T-helper 2 cell treated with Interferon-gamma antibody and Interleukin-4, amounts not matched to agents 5 μg/mL and 100 μg/mL, for 36 hours (primary cell): ENCODE data around the gene DCST2.

Source experiments
- DNase-seq: peaks from one replicate; pipeline ENCODE4 v3.0.0; 2021; ENCODE audit warnings: low spot score
- H3K27ac Mint-ChIP-seq: one replicate; pipeline ENCODE4 v1.8.0; 2021; ENCODE audit warnings: mild to moderate bottlenecking, mixed read lengths
- H3K27me3 Mint-ChIP-seq: one replicate; pipeline ENCODE4 v1.8.0; 2021; ENCODE audit warnings: low read depth, mixed read lengths
- H3K36me3 Mint-ChIP-seq: one replicate; pipeline ENCODE4 v1.8.0; 2021; ENCODE audit warnings: low read depth, mixed read lengths
- H3K4me1 Mint-ChIP-seq: one replicate; pipeline ENCODE4 v1.8.0; 2021; ENCODE audit warnings: low read depth, mixed read lengths
- H3K4me3 Mint-ChIP-seq: one replicate; pipeline ENCODE4 v1.8.0; 2022; ENCODE audit warnings: mild to moderate bottlenecking, moderate library complexity, mixed read lengths
- H3K9me3 Mint-ChIP-seq: one replicate; pipeline ENCODE4 v1.8.0; 2021; ENCODE audit warnings: mixed read lengths

DCST2 gene

GRCh38 chr1:155062151-155062686, 28.6 kb upstream of the DCST2 start:
- H3K36me3 Mint-ChIP-seq, result no peaks in the 10 kb centered on the region
- no peak overlapping the region for H3K27ac Mint-ChIP-seq
- peaks cover 25% of the 10 kb centered on the region for H3K4me1 Mint-ChIP-seq
- H3K4me3 Mint-ChIP-seq, result peak overlapping the region; percentile 85
- DNase-seq, result no peak
- no peaks in the 10 kb centered on the region for H3K27me3 Mint-ChIP-seq
- no peaks in the 10 kb centered on the region for H3K9me3 Mint-ChIP-seq

GRCh38 chr1:155061381-155062150, 28.0 kb upstream of the DCST2 start:
- no peak overlapping the region for H3K4me3 Mint-ChIP-seq
- H3K36me3 Mint-ChIP-seq, result no peaks in the 10 kb centered on the region
- H3K27me3 Mint-ChIP-seq, result no peaks in the 10 kb centered on the region
- H3K4me1 Mint-ChIP-seq, result peaks cover 22% of the 10 kb centered on the region
- no peak overlapping the region for H3K27ac Mint-ChIP-seq
- peak; percentile 86 for DNase-seq
- no peaks in the 10 kb centered on the region for H3K9me3 Mint-ChIP-seq

GRCh38 chr1:155060736-155061135, 27.2 kb upstream of the DCST2 start:
- Mint-ChIP-seq H3K36me3 (no peaks in the 10 kb centered on the region), H3K4me1 (peaks cover 22% of the 10 kb centered on the region), H3K27me3 (no peaks in the 10 kb centered on the region), H3K4me3 (no peak overlapping the region), H3K9me3 (no peaks in the 10 kb centered on the region), H3K27ac (no peak overlapping the region)
- no peak for DNase-seq

- Mint-ChIP-seq H3K4me3 (no peak overlapping the region), H3K4me1 (peaks cover 16% of the 10 kb centered on the region), H3K27me3 (no peaks in the 10 kb centered on the region), H3K9me3 (no peaks in the 10 kb centered on the region), H3K27ac (no peak overlapping the region), H3K36me3 (peaks cover 3% of the 10 kb centered on the region)
- DNase-seq, result no peak
Measured at GRCh38 chr1:155057788-155058211, 24.2 kb upstream of the DCST2 start.

GRCh38 chr1:155057104-155057503, 23.5 kb upstream of the DCST2 start:
- DNase-seq, result no peak
- Mint-ChIP-seq H3K27ac (no peak overlapping the region), H3K9me3 (no peaks in the 10 kb centered on the region), H3K27me3 (no peaks in the 10 kb centered on the region), H3K4me3 (no peak overlapping the region), H3K4me1 (peaks cover 19% of the 10 kb centered on the region), H3K36me3 (peaks cover 3% of the 10 kb centered on the region)

- Mint-ChIP-seq H3K4me1 (peaks cover 19% of the 10 kb centered on the region), H3K27ac (no peak overlapping the region), H3K4me3 (peak overlapping the region; percentile 88), H3K36me3 (peaks cover 3% of the 10 kb centered on the region), H3K9me3 (no peaks in the 10 kb centered on the region), H3K27me3 (no peaks in the 10 kb centered on the region)
- DNase-seq, result no peak
Measured at GRCh38 chr1:155053531-155054105, 20.0 kb upstream of the DCST2 start.

- Mint-ChIP-seq H3K9me3 (no peaks in the 10 kb centered on the region), H3K36me3 (peaks cover 3% of the 10 kb centered on the region)
- peak; percentile 20 for DNase-seq
Measured at GRCh38 chr1:155052439-155053395, 19.1 kb upstream of the DCST2 start.

GRCh38 chr1:155051777-155052398, 18.3 kb upstream of the DCST2 start:
- H3K27me3 Mint-ChIP-seq, result no peaks in the 10 kb centered on the region
- H3K4me3 Mint-ChIP-seq, result peak overlapping the region; percentile 88
- H3K36me3 Mint-ChIP-seq, result peaks cover 3% of the 10 kb centered on the region
- peaks cover 19% of the 10 kb centered on the region for H3K4me1 Mint-ChIP-seq
- H3K9me3 Mint-ChIP-seq, result no peaks in the 10 kb centered on the region
- DNase-seq, result peak; percentile 30
- peak overlapping the region; percentile 70 for H3K27ac Mint-ChIP-seq

More at GRCh38 chr1:155052439-155053395, 19.1 kb upstream of the DCST2 start:
- no peaks in the 10 kb centered on the region for H3K27me3 Mint-ChIP-seq
- peak overlapping the region; percentile 88 for H3K4me3 Mint-ChIP-seq
- H3K4me1 Mint-ChIP-seq, result peaks cover 19% of the 10 kb centered on the region
- peak overlapping the region; percentile 70 for H3K27ac Mint-ChIP-seq

- Mint-ChIP-seq H3K36me3 (peaks cover 3% of the 10 kb centered on the region), H3K9me3 (no peaks in the 10 kb centered on the region), H3K4me1 (peaks cover 19% of the 10 kb centered on the region), H3K4me3 (peak overlapping the region; percentile 88), H3K27me3 (no peaks in the 10 kb centered on the region), H3K27ac (no peak overlapping the region)
- DNase-seq, result no peak
Measured at GRCh38 chr1:155051342-155051776, 17.8 kb upstream of the DCST2 start.

- Mint-ChIP-seq H3K9me3 (no peaks in the 10 kb centered on the region), H3K4me1 (peaks cover 19% of the 10 kb centered on the region), H3K4me3 (peak within 1 kb of the TSS; percentile 88), H3K36me3 (peaks cover 3% of the 10 kb centered on the region), H3K27ac (peak within 1 kb of the TSS; percentile 85), H3K27me3 (no peaks in the 10 kb centered on the region)
- peak; percentile 82 for DNase-seq
Measured at GRCh38 chr1:155050560-155051341, 17.2 kb upstream of the DCST2 start, which contains the start of gene ADAM15. Gene ADAM15 (plus strand): TSS chr1:155051316. CDS start chr1:155051387, 71 bp downstream.

- Mint-ChIP-seq H3K36me3 (no peaks in the 10 kb centered on the region), H3K27ac (peak overlapping the region; percentile 85), H3K9me3 (no peaks in the 10 kb centered on the region), H3K4me1 (peaks cover 23% of the 10 kb centered on the region), H3K4me3 (peak overlapping the region; percentile 85), H3K27me3 (no peaks in the 10 kb centered on the region)
- no peak for DNase-seq
Measured at GRCh38 chr1:155049651-155050559, 16.3 kb upstream of the DCST2 start.
